Astrocyte (in vitro differentiated cells and primary cell): ENCODE data around the gene CHRNA4. TPM values are rescaled to one million over a fixed set of nuclear protein-coding genes. Genes with fewer than 3 reads are reported as not detected.

Experiments
- DNase-seq: peaks from one replicate; pipeline ENCODE4 v3.0.0-alpha.2; 2010; ENCODE audit warnings: low read depth
- FAIRE-seq: peaks from 2 replicates; lab custom pipeline; 2011; peaks lifted over from hg19 to GRCh38; lab: Jason Lieb, UNC
- H2AFZ ChIP-seq: 2 replicates; pipeline ENCODE4 v1.6.0; 2012; ENCODE audit warnings: low read depth, low read length, inconsistent platforms
- H3K27ac ChIP-seq: 2 replicates; pipeline ENCODE4 v1.5.1; 2011; ENCODE audit warnings: low read depth, low read length, inconsistent platforms
- H3K27me3 ChIP-seq: 2 replicates; pipeline ENCODE4 v1.6.0; 2011; ENCODE audit warnings: low read length, inconsistent platforms; ENCODE audit not compliant: insufficient read depth
- H3K36me3 ChIP-seq: 2 replicates; pipeline ENCODE4 v1.5.1; 2011; ENCODE audit warnings: low read length, inconsistent platforms; ENCODE audit not compliant: insufficient read depth
- H3K4me1 ChIP-seq: 2 replicates; pipeline ENCODE4 v1.5.1; 2011; ENCODE audit warnings: low read length, inconsistent platforms; ENCODE audit not compliant: insufficient read depth
- H3K4me2 ChIP-seq: 2 replicates; pipeline ENCODE4 v1.6.0; 2012; ENCODE audit warnings: low read length, inconsistent platforms
- H3K4me3 ChIP-seq: 2 replicates; pipeline ENCODE4 v1.5.1; 2011; ENCODE audit warnings: low read depth, mild to moderate bottlenecking, low read length, inconsistent platforms; ENCODE audit not compliant: insufficient read depth
- H3K79me2 ChIP-seq: 2 replicates; pipeline ENCODE4 v1.6.0; 2012; ENCODE audit warnings: mild to moderate bottlenecking, low read length, inconsistent platforms; ENCODE audit not compliant: insufficient read depth
- H3K9ac ChIP-seq: 2 replicates; pipeline ENCODE4 v1.6.0; 2012; ENCODE audit warnings: mild to moderate bottlenecking, low read length, inconsistent platforms
- H3K9me3 ChIP-seq: 2 replicates; pipeline ENCODE4 v1.5.1; 2012; ENCODE audit warnings: low read depth, mild to moderate bottlenecking, low read length, inconsistent platforms; ENCODE audit not compliant: insufficient read depth
- H4K20me1 ChIP-seq: 2 replicates; pipeline ENCODE4 v1.6.0; 2012; ENCODE audit warnings: low read length, inconsistent platforms; ENCODE audit not compliant: insufficient read depth
- H3K27ac Mint-ChIP-seq: one replicate; pipeline ENCODE4 v1.8.0; 2021; ENCODE audit warnings: mild to moderate bottlenecking, mixed read lengths; ENCODE audit not compliant: unreplicated experiment
- H3K27me3 Mint-ChIP-seq: one replicate; pipeline ENCODE4 v1.8.0; 2021; ENCODE audit warnings: low read depth, mixed read lengths; ENCODE audit not compliant: unreplicated experiment
- H3K36me3 Mint-ChIP-seq: one replicate; pipeline ENCODE4 v1.8.0; 2021; ENCODE audit warnings: low read depth, mixed read lengths; ENCODE audit not compliant: unreplicated experiment
- H3K4me1 Mint-ChIP-seq: one replicate; pipeline ENCODE4 v1.8.0; 2021; ENCODE audit warnings: low read depth, mixed read lengths; ENCODE audit not compliant: unreplicated experiment
- H3K4me3 Mint-ChIP-seq: one replicate; pipeline ENCODE4 v1.8.0; 2021; ENCODE audit warnings: mild to moderate bottlenecking, moderate library complexity, mixed read lengths; ENCODE audit not compliant: unreplicated experiment
- H3K9me3 Mint-ChIP-seq: one replicate; pipeline ENCODE4 v1.8.0; 2021; ENCODE audit warnings: mild to moderate bottlenecking, mixed read lengths; ENCODE audit not compliant: unreplicated experiment
- EZH2 ChIP-seq: IDR thresholded peaks from 2 replicates; pipeline ENCODE4 v1.6.1; 2012; ENCODE audit warnings: mild to moderate bottlenecking, low read length, inconsistent platforms; ENCODE audit not compliant: insufficient read depth
- total RNA-seq: library from RNA; stranded (reverse); gene quantifications from 2 replicates; pipeline ENCODE4 v1.2.1, GENCODE V29; 2021
- TF ChIP-seq, protein P1 (sequence below): IDR thresholded peaks from 2 replicates; pipeline ENCODE4 v1.5.1; 2011; ENCODE audit warnings: low read depth, mild to moderate bottlenecking, inconsistent platforms, low read length, moderate library complexity; ENCODE audit not compliant: insufficient read depth

CHRNA4 gene
- total RNA-seq, 1 donor from 2014 or later = 1.8 TPM

- FAIRE-seq (no peak), DNase-seq (no peak)
- no peaks in the 10 kb centered on the region for H3K36me3 ChIP-seq
- H3K9ac ChIP-seq = no peak overlapping the region
- H3K4me2 ChIP-seq = no peak overlapping the region
- H3K4me1 Mint-ChIP-seq = no peaks in the 10 kb centered on the region
- H3K4me1 ChIP-seq = no peaks in the 10 kb centered on the region
- no peaks in the 10 kb centered on the region for H4K20me1 ChIP-seq
- H3K27me3 ChIP-seq = peaks cover 8% of the 10 kb centered on the region
- no peaks in the 10 kb centered on the region for H3K79me2 ChIP-seq
- peaks cover 28% of the 10 kb centered on the region for H3K27me3 Mint-ChIP-seq
- H3K27ac ChIP-seq = no peak overlapping the region
- no peaks in the 10 kb centered on the region for H3K9me3 Mint-ChIP-seq
- H3K36me3 Mint-ChIP-seq = no peaks in the 10 kb centered on the region
- H3K4me3 Mint-ChIP-seq = no peak overlapping the region
- no peak overlapping the region for H2AFZ ChIP-seq
- no peak for TF ChIP-seq EZH2
- TF ChIP-seq, protein P1, sequence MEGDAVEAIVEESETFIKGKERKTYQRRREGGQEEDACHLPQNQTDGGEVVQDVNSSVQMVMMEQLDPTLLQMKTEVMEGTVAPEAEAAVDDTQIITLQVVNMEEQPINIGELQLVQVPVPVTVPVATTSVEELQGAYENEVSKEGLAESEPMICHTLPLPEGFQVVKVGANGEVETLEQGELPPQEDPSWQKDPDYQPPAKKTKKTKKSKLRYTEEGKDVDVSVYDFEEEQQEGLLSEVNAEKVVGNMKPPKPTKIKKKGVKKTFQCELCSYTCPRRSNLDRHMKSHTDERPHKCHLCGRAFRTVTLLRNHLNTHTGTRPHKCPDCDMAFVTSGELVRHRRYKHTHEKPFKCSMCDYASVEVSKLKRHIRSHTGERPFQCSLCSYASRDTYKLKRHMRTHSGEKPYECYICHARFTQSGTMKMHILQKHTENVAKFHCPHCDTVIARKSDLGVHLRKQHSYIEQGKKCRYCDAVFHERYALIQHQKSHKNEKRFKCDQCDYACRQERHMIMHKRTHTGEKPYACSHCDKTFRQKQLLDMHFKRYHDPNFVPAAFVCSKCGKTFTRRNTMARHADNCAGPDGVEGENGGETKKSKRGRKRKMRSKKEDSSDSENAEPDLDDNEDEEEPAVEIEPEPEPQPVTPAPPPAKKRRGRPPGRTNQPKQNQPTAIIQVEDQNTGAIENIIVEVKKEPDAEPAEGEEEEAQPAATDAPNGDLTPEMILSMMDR = no peak
- H3K9me3 ChIP-seq = no peaks in the 10 kb centered on the region
- H3K4me3 ChIP-seq = no peak overlapping the region
- no peak overlapping the region for H3K27ac Mint-ChIP-seq
These were observed 3.9 kb downstream of the CHRNA4 start for GRCh38 chr20:63356931-63357879.

- Mint-ChIP-seq H3K4me3 (no peak overlapping the region), H3K27ac (no peak overlapping the region), H3K27me3 (peaks cover 27% of the 10 kb centered on the region), H3K36me3 (no peaks in the 10 kb centered on the region), H3K9me3 (no peaks in the 10 kb centered on the region), H3K4me1 (no peaks in the 10 kb centered on the region)
- no peaks in the 10 kb centered on the region for H3K79me2 ChIP-seq
- no peak overlapping the region for H3K4me3 ChIP-seq
- peaks cover 8% of the 10 kb centered on the region for H3K27me3 ChIP-seq
- H3K4me2 ChIP-seq = no peak overlapping the region
- DNase-seq (no peak), FAIRE-seq (no peak)
- no peak overlapping the region for H3K9ac ChIP-seq
- TF ChIP-seq, protein P1 = no peak
- TF ChIP-seq EZH2 = no peak
- H3K27ac ChIP-seq = no peak overlapping the region
- H3K4me1 ChIP-seq = no peaks in the 10 kb centered on the region
- no peaks in the 10 kb centered on the region for H4K20me1 ChIP-seq
- H3K9me3 ChIP-seq = no peaks in the 10 kb centered on the region
- H2AFZ ChIP-seq = no peak overlapping the region
- no peaks in the 10 kb centered on the region for H3K36me3 ChIP-seq
These were observed 4.6 kb downstream of the CHRNA4 start for GRCh38 chr20:63356511-63356910.
